ENCODE measurements around the gene NVL. TPM values are rescaled to one million over a fixed set of nuclear protein-coding genes. Genes with fewer than 3 reads are reported as not detected.

NVL gene
- polyA plus RNA-seq (2011; rRNA removed) (20.7 and 28.6 TPM in 2 replicates), polyA plus RNA-seq (2017; fragmentation: RNase III; extraction: RNeasy Plus Mini Kit Qiagen cat#74134 plus additional on column Dnase treatment) (21.9 to 23.2 TPM (median 22.3 TPM) in 3 replicates), polyA minus RNA-seq (2011; rRNA and poly(A)+ RNA removed) (14.7 and 16.7 TPM in 2 replicates)
- polyA plus RNA-seq (2012; cell fraction: cytosol; rRNA removed) = 11.6 and 12.3 TPM in 2 replicates
- polyA plus RNA-seq (2012; cell fraction: nucleus; rRNA removed) = 14.2 and 22.5 TPM in 2 replicates

DNA sequence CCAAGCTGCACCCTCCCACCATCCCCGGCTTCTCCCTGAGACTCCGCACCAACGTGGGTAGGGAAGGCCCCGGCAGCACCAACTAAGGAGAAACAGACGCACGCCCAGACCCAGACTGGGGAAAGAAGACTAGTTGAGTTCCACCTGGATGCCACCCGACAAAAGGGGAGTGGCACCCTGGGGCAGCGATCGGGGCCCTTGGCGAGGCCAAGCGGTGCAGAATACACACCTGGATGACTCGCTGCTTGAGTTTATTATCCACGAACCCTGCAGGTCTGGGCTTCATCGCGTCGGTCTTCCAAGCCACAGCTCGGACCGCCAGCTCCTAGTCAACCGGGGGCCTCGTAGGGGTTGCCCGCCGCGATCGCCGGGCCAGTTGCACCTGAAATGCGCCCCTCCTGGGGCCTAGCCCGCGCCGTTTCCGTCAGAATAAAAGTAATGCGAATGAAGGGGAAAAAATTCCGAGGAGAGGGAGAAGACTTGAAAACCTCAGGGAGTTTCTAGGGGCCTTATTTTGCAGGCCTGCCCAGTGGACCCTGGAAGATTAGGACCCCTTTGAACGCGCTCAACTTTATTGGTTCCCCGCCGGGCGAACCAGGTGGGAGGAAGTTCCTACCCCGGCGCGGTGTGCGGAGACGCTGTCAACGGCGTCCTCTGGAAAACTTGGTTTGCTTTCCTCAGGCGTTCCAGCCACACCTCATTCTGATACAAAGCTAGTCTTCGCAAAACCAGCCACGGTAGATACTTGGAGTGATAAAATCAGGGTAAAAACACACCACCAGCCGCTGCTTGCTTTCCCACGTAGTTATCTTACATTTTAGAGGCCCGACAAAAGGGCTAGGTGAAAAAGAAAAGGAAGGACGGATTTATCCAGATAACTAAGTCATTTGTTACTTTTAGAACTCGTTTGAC lies at the start of gene NVL:
Gene NVL, minus strand, starts transcription at position 331 of the 912 bp plus-strand sequence. Its CDS starts 45 bp downstream, at position 286.
- Histone ChIP-seq H3K4me2 (peak within 1 kb of the TSS; percentile 87), H3K4me1 (peaks cover 13% of the 10 kb centered on the region), H3K9me3 (no peaks in the 10 kb centered on the region), H3K27ac (peak within 1 kb of the TSS; percentile 92 to 95), H3K4me3 (peak within 1 kb of the TSS; percentile 80)
- POLR2A ChIA-PET = interaction anchor here (0.5 to 2.1 kb wide), 6 partner anchors 11 to 159 kb away, joined by 3 to 11 read pairs (median 3); partner anchors contain the start of gene DEGS1
- 3% methylated on average over 44 of the region's 52 CpGs for WGBS (ENCODE audit: missing lambda C conversion rate)
- ATAC-seq = peak; percentile 97
- TF ChIP-seq, protein P1, sequence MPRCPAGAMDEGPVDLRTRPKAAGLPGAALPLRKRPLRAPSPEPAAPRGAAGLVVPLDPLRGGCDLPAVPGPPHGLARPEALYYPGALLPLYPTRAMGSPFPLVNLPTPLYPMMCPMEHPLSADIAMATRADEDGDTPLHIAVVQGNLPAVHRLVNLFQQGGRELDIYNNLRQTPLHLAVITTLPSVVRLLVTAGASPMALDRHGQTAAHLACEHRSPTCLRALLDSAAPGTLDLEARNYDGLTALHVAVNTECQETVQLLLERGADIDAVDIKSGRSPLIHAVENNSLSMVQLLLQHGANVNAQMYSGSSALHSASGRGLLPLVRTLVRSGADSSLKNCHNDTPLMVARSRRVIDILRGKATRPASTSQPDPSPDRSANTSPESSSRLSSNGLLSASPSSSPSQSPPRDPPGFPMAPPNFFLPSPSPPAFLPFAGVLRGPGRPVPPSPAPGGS (IDR thresholded peaks at IDR 0.05) = peak; percentile 44; the same call in 1 of the 3 replicates
- TF ChIP-seq MAX (IDR thresholded peaks at IDR 0.05) = peak; percentile 74
- peak; percentile 33; the same call in 1 of the 2 replicates for TF ChIP-seq HOXB13 (CRISPR knock-in tag; IDR thresholded peaks at IDR 0.05; ENCODE audit: low read depth)
- no peak for TF ChIP-seq CHD4 (IDR thresholded peaks at IDR 0.05; ENCODE audit: borderline replicate concordance)
- TF ChIP-seq POLR2A (IDR thresholded peaks at IDR 0.05; ENCODE audit: low read length) = peak; percentile 38; the same call in 1 of the 2 replicates
- TF ChIP-seq JUN (IDR thresholded peaks at IDR 0.05) = peak; percentile 95 to 98
- TF ChIP-seq MYC (IDR thresholded peaks at IDR 0.05; ENCODE audit: borderline replicate concordance, low read length) = peak; percentile 68; the same call in 1 of the 2 replicates
- TF ChIP-seq, protein P2, sequence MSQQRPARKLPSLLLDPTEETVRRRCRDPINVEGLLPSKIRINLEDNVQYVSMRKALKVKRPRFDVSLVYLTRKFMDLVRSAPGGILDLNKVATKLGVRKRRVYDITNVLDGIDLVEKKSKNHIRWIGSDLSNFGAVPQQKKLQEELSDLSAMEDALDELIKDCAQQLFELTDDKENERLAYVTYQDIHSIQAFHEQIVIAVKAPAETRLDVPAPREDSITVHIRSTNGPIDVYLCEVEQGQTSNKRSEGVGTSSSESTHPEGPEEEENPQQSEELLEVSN (IDR thresholded peaks at IDR 0.05; ENCODE audit: borderline replicate concordance, low read depth) = peak; percentile 73; the same call in 1 of the 2 replicates
- TF ChIP-seq TFCP2L1 (CRISPR knock-in tag; IDR thresholded peaks at IDR 0.05) = no peak
- no peak for TF ChIP-seq EP300 (IDR thresholded peaks at IDR 0.05)
- TF ChIP-seq KDM5A (IDR thresholded peaks at IDR 0.05) = peak; percentile 54; the same call in 1 of the 2 replicates
- CTCF ChIA-PET = interaction anchor here (1.3 to 1.9 kb wide), 2 partner anchors 9 to 214 kb away, joined by 3 to 15 read pairs; no protein-coding TSS in a partner anchor
- FAIRE-seq = no peak
- peak; percentile 91 to 92 for DNase-seq (ENCODE audit: low read depth in 1 of 2, low spot score in 1 of 2)

GRCh38 chr1:224378855-224379631 lies 49.1 kb upstream of the NVL start:
- H3K4me1 ChIP-seq = peaks cover 4% of the 10 kb centered on the region; the same call in 1 of the 3 replicates
- no peak overlapping the region for H3K27ac ChIP-seq
- no peak overlapping the region for H3K4me3 ChIP-seq
- no peak for ATAC-seq
- DNase-seq (ENCODE audit: low read depth in 1 of 2, low spot score in 1 of 2) = no peak
- TF ChIP-seq NPAS2 (CRISPR knock-in tag; IDR thresholded peaks at IDR 0.05; ENCODE audit: borderline replicate concordance) (no peak), RARB (CRISPR knock-in tag; IDR thresholded peaks at IDR 0.05) (no peak), TFCP2L1 (CRISPR knock-in tag; IDR thresholded peaks at IDR 0.05) (no peak), MAX (IDR thresholded peaks at IDR 0.05) (no peak), EHF (CRISPR knock-in tag; IDR thresholded peaks at IDR 0.05) (no peak), REST (IDR thresholded peaks at IDR 0.05) (no peak), FOSL2 (IDR thresholded peaks at IDR 0.05) (no peak), FOSL2 (CRISPR knock-in tag; IDR thresholded peaks at IDR 0.05) (no peak), RFX5 (IDR thresholded peaks at IDR 0.05) (no peak), CBX2 (IDR thresholded peaks at IDR 0.05; ENCODE audit: borderline replicate concordance, low read depth) (no peak), JUN (IDR thresholded peaks at IDR 0.05) (no peak), KDM5A (IDR thresholded peaks at IDR 0.05) (no peak), CHD2 (IDR thresholded peaks at IDR 0.05; ENCODE audit: low read length, partially characterized antibody) (no peak)
- TF ChIP-seq, protein P2 (IDR thresholded peaks at IDR 0.05; ENCODE audit: borderline replicate concordance, low read depth) = no peak
- TF ChIP-seq, protein P1 (IDR thresholded peaks at IDR 0.05) = no peak
- TF ChIP-seq, protein P3, sequence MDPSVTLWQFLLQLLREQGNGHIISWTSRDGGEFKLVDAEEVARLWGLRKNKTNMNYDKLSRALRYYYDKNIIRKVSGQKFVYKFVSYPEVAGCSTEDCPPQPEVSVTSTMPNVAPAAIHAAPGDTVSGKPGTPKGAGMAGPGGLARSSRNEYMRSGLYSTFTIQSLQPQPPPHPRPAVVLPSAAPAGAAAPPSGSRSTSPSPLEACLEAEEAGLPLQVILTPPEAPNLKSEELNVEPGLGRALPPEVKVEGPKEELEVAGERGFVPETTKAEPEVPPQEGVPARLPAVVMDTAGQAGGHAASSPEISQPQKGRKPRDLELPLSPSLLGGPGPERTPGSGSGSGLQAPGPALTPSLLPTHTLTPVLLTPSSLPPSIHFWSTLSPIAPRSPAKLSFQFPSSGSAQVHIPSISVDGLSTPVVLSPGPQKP (IDR thresholded peaks at IDR 0.05; ENCODE audit: low read depth, low read length) = no peak
- WGBS (ENCODE audit: missing lambda C conversion rate) = 91% methylated on average over 7 of the region's 7 CpGs
- CTCF ChIA-PET = no interaction called here
- FAIRE-seq = no peak
- H3K4me2 ChIP-seq = no peak overlapping the region
- no peaks in the 10 kb centered on the region for H3K9me3 ChIP-seq
- POLR2A ChIA-PET = no interaction called here

Data from A549 (cell line).